Parathyroid adenoma (tissue), 2 donors: ENCODE data around the gene PRKCH.

Experiments used
- H2AFZ ChIP-seq: fragments of 300-600 bp; sonication (generic); one replicate; pipeline ENCODE4 v1.7.0; 2017; ENCODE audit warnings: antibody characterized with exemption, mild to moderate bottlenecking
- H3K27ac ChIP-seq: fragments of 300-600 bp; sonication (generic); one replicate; pipeline ENCODE4 v1.7.0; 2017
- H3K27me3 ChIP-seq: fragments of 300-600 bp; sonication (generic); one replicate; pipeline ENCODE4 v1.7.0; 2017; ENCODE audit warnings: low read length; ENCODE audit not compliant: control insufficient read depth, insufficient read depth
- H3K36me3 ChIP-seq: fragments of 300-600 bp; sonication (generic); one replicate; pipeline ENCODE4 v1.7.0; 2017; ENCODE audit warnings: low read length; ENCODE audit not compliant: control insufficient read depth, insufficient read depth
- H3K4me1 ChIP-seq: fragments of 300-600 bp; sonication (generic); one replicate; pipeline ENCODE4 v1.7.0; 2017; ENCODE audit warnings: control low read depth
- H3K4me2 ChIP-seq: fragments of 300-600 bp; sonication (generic); one replicate; pipeline ENCODE4 v1.7.0; 2017; ENCODE audit warnings: low read length
- H3K4me3 ChIP-seq: fragments of 300-600 bp; sonication (generic); one replicate; pipeline ENCODE4 v1.7.0; 2017; ENCODE audit warnings: low read depth, low read length
- H3K79me2 ChIP-seq: fragments of 300-600 bp; sonication (generic); one replicate; pipeline ENCODE4 v1.7.0; 2017; ENCODE audit warnings: control low read depth
- H3K9ac ChIP-seq: fragments of 300-600 bp; sonication (generic); one replicate; pipeline ENCODE4 v1.7.0; 2017; ENCODE audit warnings: mild to moderate bottlenecking
- H3K9me3 ChIP-seq: fragments of 300-600 bp; sonication (generic); one replicate; pipeline ENCODE4 v1.7.0; 2017; ENCODE audit warnings: low read length; ENCODE audit not compliant: control insufficient read depth
- TF ChIP-seq, protein P1 (sequence below): fragments of 300-600 bp; sonication (generic); IDR thresholded peaks from one replicate; pipeline ENCODE4 v1.7.0; 2017; ENCODE audit warnings: antibody characterized with exemption, mild to moderate bottlenecking
- donor health status: primary hyperparathyroidism.

Gene PRKCH

DNA sequence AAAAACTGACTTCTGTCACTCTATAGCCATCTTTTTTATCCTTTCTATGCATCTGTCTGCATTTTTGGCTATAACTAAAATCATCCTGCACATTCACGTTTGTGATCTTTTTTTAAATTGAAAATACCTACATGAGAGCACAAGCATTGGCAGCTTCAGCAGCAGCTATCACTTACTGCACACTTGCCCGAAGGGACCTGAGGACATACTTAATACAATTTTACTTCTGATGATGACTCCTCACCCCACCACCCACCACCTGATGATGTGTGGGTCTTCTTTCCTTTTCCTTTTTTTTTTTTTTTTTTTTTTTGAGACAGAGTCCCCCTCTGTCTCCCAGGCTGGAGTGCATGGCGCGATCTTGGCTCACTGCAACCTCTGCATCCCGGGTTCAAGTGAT, 160.3 kb downstream of the PRKCH start:
- H3K9ac ChIP-seq: no peak overlapping the region
- H3K27me3 ChIP-seq: no peaks in the 10 kb centered on the region
- no peak overlapping the region for H2AFZ ChIP-seq
- H3K79me2 ChIP-seq: no peaks in the 10 kb centered on the region
- H3K4me1 ChIP-seq: no peaks in the 10 kb centered on the region
- H3K9me3 ChIP-seq: no peaks in the 10 kb centered on the region
- H3K27ac ChIP-seq: no peak overlapping the region
- no peaks in the 10 kb centered on the region for H3K36me3 ChIP-seq
- TF ChIP-seq, protein P1, sequence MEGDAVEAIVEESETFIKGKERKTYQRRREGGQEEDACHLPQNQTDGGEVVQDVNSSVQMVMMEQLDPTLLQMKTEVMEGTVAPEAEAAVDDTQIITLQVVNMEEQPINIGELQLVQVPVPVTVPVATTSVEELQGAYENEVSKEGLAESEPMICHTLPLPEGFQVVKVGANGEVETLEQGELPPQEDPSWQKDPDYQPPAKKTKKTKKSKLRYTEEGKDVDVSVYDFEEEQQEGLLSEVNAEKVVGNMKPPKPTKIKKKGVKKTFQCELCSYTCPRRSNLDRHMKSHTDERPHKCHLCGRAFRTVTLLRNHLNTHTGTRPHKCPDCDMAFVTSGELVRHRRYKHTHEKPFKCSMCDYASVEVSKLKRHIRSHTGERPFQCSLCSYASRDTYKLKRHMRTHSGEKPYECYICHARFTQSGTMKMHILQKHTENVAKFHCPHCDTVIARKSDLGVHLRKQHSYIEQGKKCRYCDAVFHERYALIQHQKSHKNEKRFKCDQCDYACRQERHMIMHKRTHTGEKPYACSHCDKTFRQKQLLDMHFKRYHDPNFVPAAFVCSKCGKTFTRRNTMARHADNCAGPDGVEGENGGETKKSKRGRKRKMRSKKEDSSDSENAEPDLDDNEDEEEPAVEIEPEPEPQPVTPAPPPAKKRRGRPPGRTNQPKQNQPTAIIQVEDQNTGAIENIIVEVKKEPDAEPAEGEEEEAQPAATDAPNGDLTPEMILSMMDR: no peak
- no peak overlapping the region for H3K4me3 ChIP-seq
- no peak overlapping the region for H3K4me2 ChIP-seq

DNA sequence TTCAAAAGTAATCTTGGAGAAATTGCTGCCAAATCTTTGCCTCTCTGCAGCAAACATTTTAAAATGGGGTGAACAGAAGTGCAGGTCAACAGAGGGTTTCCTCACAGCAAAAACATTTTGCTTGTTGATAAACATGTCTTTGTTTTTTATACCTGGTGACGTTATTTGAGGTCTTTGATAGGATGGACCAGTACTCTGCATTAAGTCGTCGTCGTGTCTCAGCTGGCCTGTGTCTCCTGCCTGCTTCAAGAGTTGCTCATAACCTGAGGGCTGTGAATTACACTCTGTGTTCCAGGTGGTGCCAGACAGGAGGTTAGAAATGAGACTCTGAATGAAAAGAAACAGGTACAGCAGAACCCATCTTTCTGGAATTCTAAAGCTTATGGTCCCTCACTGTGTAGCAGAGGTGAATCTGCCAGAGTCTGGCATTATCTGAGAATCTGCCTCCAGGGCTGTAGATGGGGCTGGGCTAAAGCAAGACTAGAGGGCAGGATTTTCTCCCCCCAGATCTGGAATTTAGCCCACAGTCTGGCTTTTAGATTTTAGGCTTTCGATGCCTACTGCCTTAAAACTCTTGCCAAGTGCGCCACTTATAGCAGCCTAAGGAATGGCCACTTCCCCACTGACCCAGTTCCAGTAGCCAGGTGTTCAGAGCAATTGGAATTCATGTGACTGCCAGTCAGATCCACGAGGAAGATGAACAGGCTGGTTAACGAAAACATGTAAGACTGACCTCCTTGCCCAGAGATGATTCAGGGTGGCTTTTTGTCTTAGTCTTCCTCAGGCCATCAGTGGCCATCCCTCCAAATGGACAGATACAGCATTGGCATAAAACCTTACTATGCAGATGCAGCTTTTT, 161.2 kb downstream of the PRKCH start:
- Histone ChIP-seq H3K27me3 (no peaks in the 10 kb centered on the region), H3K4me3 (no peak overlapping the region), H3K27ac (no peak overlapping the region), H2AFZ (no peak overlapping the region), H3K4me1 (no peaks in the 10 kb centered on the region), H3K9me3 (no peaks in the 10 kb centered on the region), H3K9ac (no peak overlapping the region), H3K36me3 (no peaks in the 10 kb centered on the region), H3K79me2 (no peaks in the 10 kb centered on the region), H3K4me2 (no peak overlapping the region)
- TF ChIP-seq, protein P1: no peak

DNA sequence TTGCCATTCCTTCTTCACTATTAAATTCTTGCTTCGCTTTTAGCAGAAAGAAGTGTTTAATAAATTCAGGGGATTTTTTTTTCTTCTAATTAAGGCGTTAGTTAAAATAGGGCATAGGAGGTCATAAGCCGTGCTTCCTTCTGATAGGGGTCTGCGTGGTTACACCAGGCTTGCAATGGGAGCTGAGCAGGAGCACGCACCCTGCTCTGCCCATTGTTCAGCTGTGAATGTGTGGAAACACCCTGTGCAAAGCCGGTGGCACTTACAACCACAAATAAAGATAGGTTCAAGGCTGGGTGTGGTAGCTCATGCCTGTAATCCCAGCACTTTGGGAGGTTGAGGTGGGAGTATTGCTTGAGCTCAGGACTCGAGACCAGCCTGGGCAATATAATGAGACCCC, 162.1 kb downstream of the PRKCH start:
- TF ChIP-seq, protein P1: no peak
- Histone ChIP-seq H3K4me1 (no peaks in the 10 kb centered on the region), H3K4me2 (no peak overlapping the region), H3K4me3 (no peak overlapping the region), H3K9me3 (no peaks in the 10 kb centered on the region), H3K9ac (no peak overlapping the region), H3K79me2 (no peaks in the 10 kb centered on the region), H3K36me3 (no peaks in the 10 kb centered on the region), H3K27me3 (no peaks in the 10 kb centered on the region), H2AFZ (no peak overlapping the region), H3K27ac (no peak overlapping the region)

DNA sequence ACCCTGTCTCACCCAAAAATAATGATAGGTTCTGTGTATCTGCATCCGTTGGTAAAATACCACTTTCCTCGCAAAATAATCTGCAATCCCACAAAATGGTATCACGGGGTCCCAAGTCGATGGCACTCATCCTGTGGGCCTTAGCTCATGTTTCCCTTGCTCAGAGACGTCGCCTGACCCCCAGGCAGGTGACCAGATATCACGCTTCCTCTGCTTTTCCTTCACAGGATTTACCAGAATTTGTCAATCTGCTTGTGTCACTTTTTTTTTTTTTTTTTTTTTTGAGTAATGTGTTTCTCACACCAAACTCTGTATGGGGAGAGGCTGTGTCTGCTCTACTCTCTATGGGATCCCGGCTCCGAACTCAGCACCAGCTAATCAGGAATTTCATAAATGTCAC, 162.7 kb downstream of the PRKCH start:
- Histone ChIP-seq H3K4me3 (no peak overlapping the region), H3K36me3 (no peaks in the 10 kb centered on the region), H3K79me2 (no peaks in the 10 kb centered on the region), H3K4me2 (no peak overlapping the region), H3K27ac (no peak overlapping the region), H3K4me1 (no peaks in the 10 kb centered on the region), H2AFZ (no peak overlapping the region), H3K9ac (no peak overlapping the region), H3K9me3 (no peaks in the 10 kb centered on the region), H3K27me3 (no peaks in the 10 kb centered on the region)
- TF ChIP-seq, protein P1: no peak
